Heart right ventricle (tissue), 16 donors: ENCODE measurements around the gene ACTBL2. TPM values are rescaled to one million over a fixed set of nuclear protein-coding genes. Genes with fewer than 3 reads are reported as not detected.

Experiments
- ATAC-seq, 8 donors: fragments of 200-7000 bp; cut with Tn5 transposase; one replicate each; pipeline ENCODE4 v1.9.1; 2020; ENCODE audit warnings: mild to moderate bottlenecking in 8 of 8, moderate library complexity in 8 of 8, moderate number of reproducible peaks in 1 of 8
- DNase-seq, 2 donors: peaks; one replicate each; pipeline ENCODE4 v3.0.0-alpha.2; 2020
- H3K27ac ChIP-seq, 10 donors: fragments of 200-600 bp; sonication (generic) in 2 of 10; one replicate each; pipeline versions ENCODE4 v1.5.0 to v1.8.0; 2020 to 2022; ENCODE audit warnings: mild to moderate bottlenecking in 3 of 10
- H3K27me3 ChIP-seq, 7 donors: fragments of 200-600 bp; one replicate each; pipeline ENCODE4 v1.8.0; 2021 to 2022; ENCODE audit warnings: mild to moderate bottlenecking in 2 of 7
- H3K36me3 ChIP-seq, 9 donors: fragments of 200-600 bp; sonication (generic) in 1 of 9; one replicate each; pipeline versions ENCODE4 v1.5.0 to v1.8.0; 2020 to 2022; ENCODE audit warnings: mild to moderate bottlenecking in 2 of 9
- H3K4me1 ChIP-seq, 9 donors: fragments of 200-600 bp; sonication (generic) in 1 of 9; one replicate each; pipeline versions ENCODE4 v1.5.0 to v1.8.0; 2020 to 2022; ENCODE audit warnings: mild to moderate bottlenecking in 4 of 9
- H3K4me3 ChIP-seq, 10 donors: fragments of 200-600 bp; sonication (generic) in 2 of 10; one replicate each; pipeline versions ENCODE4 v1.5.0 to v1.8.0; 2020 to 2022; ENCODE audit warnings: mild to moderate bottlenecking in 7 of 10, moderate library complexity in 2 of 10
- H3K9me3 ChIP-seq, 11 donors: fragments of 200-600 bp in 10 of 11; sonication (generic) in 2 of 11; one replicate each; pipeline versions ENCODE4 v1.5.0 to v1.8.0; 2013 to 2022; ENCODE audit warnings: mild to moderate bottlenecking in 2 of 11, control low read depth in 1 of 11, moderate library complexity in 1 of 11
- CTCF ChIP-seq, 9 donors: fragments of 200-600 bp; sonication (generic) in 2 of 9; IDR thresholded peaks; one replicate each; pipeline versions ENCODE4 v1.5.0 to v1.8.0; 2021 to 2022; ENCODE audit warnings: antibody characterized with exemption in 9 of 9, mild to moderate bottlenecking in 5 of 9, moderate library complexity in 1 of 9
- WGBS, 2 donors: extraction: QIAGEN DNeasy Blood & Tissue Kit; methylation state at CpG; one replicate each; pipeline ENCODE4 v1.1.7; 2013; ENCODE audit warnings: inconsistent platforms in 1 of 2; 5-methylcytosine and 5-hydroxymethylcytosine counted together
- intact Hi-C, 10 donors: fragments of 100-400 bp; cut with DNase I; formaldehyde crosslinking; loops; one replicate each; pipeline versions ENCODE4 v1.11.1 to v1.14.2; 2022
- polyA plus RNA-seq, 2 donors: library from polyadenylated mRNA; stranded (reverse); fragments of 200-250 nt; gene quantifications; one replicate each; pipeline ENCODE4 v1.2.3, GENCODE V29; 2013
- total RNA-seq, 10 donors: library from RNA; stranded (reverse); fragmentation: NEBNext Ultra II Directional in 3 of 10; extraction: Animal tissue kit (Norgen Biotek cat#: 25700) in 3 of 10; gene quantifications; one replicate each; pipeline versions ENCODE4 v1.2.1 to v1.2.4, GENCODE V29; 2021 to 2023
- donor health status: Arrhythmogenic right ventricular cardiomyopathy.
- donor health status: ischemic (EF 13 %, LVEDD 7.1; RV severe dilation, severe dysfunction).
- donor health status: healthy with polysubstance abuse.
- donor health status: DM: no; HTN: yes; CAD: no.
- donor health status: DM: no; HTN: no; CAD: no.
- donor health status: ischemic (EF 25% LVEDD 6.9; RV normal size, moderate dysfunction).
- donor health status: ischemic (EF 25% LVEDD 5.7; RV mildly dilated, moderate dysfunction).
- donor health status: healthy.
- donor health status: DM: yes; HTN: yes; CAD: no.
- donor health status: Ischemic cardiomyopathy.
- donor health status: ischemic (EF 35%, LVEDD 5.7; RV mildly dilated, moderate dysfunction).
- donor health status: nonischemic (EF 11% LVEDD 7.7; RV severe dilation, severe dysfunction).
- donor health status: DM: yes; HTN: yes; CAD: no.
- donor health status: PGD.
- donor health status: ischemic (EF 29% LVEDD 5.4; RV normal size, mild dysfunction).
- donor health status: nonischemic (EF 23%, LVEDD 6.1; RV moderate dilation, normal function).

Gene ACTBL2
- total and polyA plus RNA-seq, 12 donors, result not detected

GRCh38 chr5:57431759-57432158 is 50.9 kb downstream of the ACTBL2 start:
- ATAC-seq (no peak), DNase-seq (no peak)
- WGBS, 2 donors, result 85 to 93% methylated on average over 6 of the region's 6 CpGs
- Histone ChIP-seq H3K4me3 (no peak overlapping the region), H3K9me3 (no peaks in the 10 kb centered on the region), H3K27me3 (no peaks in the 10 kb centered on the region), H3K36me3 (no peaks in the 10 kb centered on the region), H3K27ac (no peak overlapping the region), H3K4me1 (peaks cover 0 to 18% (median 0%) of the 10 kb centered on the region in 9 donors)
- TF ChIP-seq CTCF (IDR thresholded peaks at IDR 0.05), result no peak
- intact Hi-C loops, result loop anchor here in 2 of 10 donors (5.0 kb wide), 1 partner anchor 134 kb away; no protein-coding TSS in a partner anchor
